Choroid plexus epithelial cell (primary cell): ENCODE measurements around the gene ZNF497.

Experiments used
- DNase-seq: peaks from one replicate; pipeline ENCODE4 v3.0.0-alpha.2; 2010; ENCODE audit warnings: low read depth
- H3K4me3 ChIP-seq: 2 replicates; pipeline ENCODE4 v1.5.1; 2011; ENCODE audit warnings: low read depth, mild to moderate bottlenecking, control low read depth, low read length, moderate library complexity
- TF ChIP-seq, protein P1 (sequence below): conservative IDR thresholded peaks from 2 replicates; pipeline ENCODE4 v1.5.1; 2011; ENCODE audit warnings: low read depth, mild to moderate bottlenecking, control low read depth, inconsistent platforms, low read length, moderate library complexity

Gene ZNF497

DNA sequence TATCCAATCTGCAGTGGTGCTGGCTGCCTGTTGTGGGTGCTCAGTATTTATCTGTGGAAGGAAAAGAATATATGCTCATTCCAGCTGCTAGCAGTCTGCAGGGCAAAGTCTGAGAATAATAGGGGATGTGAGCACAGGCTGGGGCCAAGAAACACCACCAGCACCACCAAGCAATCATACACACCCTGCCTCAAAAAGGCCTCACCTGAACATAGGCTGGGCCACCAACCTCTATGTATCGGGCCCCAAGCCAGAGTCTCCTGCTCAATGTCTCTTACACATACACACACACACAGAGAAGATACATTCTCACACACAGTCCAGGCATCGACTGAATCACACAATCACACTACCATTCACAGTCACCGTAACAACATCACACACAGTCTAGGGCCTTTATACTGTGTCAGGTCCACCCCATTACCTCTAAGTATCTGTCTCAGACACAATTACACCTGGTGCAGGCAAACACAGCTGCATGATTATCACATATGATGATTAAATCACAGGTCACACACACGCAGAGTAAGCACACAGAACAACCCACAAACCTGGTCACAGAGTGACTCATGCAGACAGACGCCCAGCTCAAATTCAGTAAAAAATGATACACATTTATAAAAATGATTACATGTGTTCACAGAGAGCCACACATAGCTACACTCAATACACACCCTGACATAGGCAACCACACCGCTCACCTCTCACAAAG, 37.1 kb downstream of the ZNF497 start:
- TF ChIP-seq, protein P1, sequence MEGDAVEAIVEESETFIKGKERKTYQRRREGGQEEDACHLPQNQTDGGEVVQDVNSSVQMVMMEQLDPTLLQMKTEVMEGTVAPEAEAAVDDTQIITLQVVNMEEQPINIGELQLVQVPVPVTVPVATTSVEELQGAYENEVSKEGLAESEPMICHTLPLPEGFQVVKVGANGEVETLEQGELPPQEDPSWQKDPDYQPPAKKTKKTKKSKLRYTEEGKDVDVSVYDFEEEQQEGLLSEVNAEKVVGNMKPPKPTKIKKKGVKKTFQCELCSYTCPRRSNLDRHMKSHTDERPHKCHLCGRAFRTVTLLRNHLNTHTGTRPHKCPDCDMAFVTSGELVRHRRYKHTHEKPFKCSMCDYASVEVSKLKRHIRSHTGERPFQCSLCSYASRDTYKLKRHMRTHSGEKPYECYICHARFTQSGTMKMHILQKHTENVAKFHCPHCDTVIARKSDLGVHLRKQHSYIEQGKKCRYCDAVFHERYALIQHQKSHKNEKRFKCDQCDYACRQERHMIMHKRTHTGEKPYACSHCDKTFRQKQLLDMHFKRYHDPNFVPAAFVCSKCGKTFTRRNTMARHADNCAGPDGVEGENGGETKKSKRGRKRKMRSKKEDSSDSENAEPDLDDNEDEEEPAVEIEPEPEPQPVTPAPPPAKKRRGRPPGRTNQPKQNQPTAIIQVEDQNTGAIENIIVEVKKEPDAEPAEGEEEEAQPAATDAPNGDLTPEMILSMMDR = no peak
- peak overlapping the region; percentile 98 for H3K4me3 ChIP-seq
- DNase-seq = peak; percentile 25

DNA sequence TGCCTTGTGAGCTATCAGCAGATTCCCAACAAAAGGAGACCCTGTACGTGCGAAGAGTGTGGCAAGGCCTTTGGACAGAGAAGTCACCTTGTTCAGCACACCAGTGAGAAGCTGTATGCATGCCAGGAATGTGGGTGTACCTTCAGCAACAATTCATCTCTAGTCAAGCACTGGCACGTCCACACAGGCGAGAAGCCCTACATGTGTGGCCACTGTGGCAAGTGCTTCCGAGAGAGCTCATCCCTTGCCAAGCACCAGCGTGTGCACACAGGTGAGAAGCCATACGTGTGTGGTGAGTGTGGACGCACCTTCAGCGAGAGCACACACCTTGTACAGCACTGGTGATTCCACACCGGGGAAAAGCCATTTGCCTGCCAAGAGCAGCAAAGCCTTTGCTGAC, 43.3 kb downstream of the ZNF497 start:
- no peak overlapping the region for H3K4me3 ChIP-seq
- no peak for DNase-seq
- TF ChIP-seq, protein P1 = no peak

DNA sequence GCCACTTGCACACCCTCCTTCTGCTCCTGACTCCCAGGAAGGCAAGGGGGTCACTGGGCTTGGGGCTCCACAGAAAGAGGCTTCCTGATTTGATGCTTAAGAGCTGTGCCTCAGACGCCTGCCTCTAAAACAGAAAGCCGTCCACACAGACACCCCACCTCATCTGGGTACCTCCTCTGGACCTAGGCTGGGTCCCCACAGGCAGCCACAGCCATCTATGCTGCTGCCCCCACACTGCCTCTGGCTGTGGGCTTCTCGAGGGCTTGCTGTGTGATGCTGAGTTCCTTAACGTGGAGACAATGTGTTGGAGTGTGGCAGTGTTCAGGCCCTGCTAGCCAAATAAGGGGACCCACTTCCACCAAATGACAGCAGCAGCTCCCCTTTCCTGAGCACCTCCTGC, 44.3 kb downstream of the ZNF497 start:
- DNase-seq = no peak
- TF ChIP-seq, protein P1 = no peak
- no peak overlapping the region for H3K4me3 ChIP-seq

DNA sequence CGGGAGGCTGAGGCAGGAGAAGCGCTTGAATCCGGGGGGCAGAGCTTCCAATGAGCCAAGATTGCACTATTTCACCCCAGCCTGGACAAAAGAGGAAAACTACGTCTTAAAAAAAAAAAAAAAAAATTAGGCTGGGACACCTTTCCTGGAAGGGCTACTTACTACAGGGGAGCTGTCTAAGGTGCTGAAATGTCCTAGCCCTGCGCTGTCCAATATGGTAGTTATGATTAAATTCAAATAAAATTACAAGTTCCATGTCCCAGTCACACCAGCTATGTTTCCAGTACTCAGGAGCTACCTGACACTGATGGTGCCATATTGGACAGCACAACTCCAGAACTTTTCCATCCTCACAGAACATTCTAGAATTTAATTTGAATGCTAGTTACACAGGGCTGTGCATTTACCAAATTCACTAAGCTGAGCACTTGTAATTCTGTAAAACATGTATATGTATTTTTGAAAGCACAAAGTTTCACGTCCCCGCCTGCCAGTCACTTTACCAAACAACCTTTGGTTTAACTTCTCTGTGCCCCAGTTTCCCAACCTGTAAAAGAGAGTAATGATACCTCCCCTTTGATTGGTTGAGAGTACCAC, 45.0 kb downstream of the ZNF497 start:
- TF ChIP-seq, protein P1 = no peak
- H3K4me3 ChIP-seq = no peak overlapping the region
- peak; percentile 63 for DNase-seq

DNA sequence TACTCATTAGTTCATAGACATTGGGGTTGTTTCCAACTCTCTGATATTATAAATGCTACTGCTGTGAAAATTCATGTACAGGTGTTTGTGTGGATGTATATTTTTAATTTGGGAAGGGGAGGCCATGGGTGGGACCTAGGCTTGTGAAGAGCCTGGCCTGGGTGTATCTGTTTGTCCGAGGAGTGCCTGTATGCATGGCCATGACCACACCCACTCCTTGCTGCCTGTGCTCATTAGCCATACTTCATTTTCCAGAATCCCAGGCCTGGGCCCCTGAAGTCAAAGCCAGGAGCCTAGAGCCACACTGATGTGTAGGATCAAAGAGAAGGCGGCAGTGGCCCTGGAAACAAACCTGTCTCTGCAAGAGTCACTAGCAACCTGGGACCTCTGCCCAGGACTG, 47.0 kb downstream of the ZNF497 start:
- DNase-seq = no peak
- TF ChIP-seq, protein P1 = no peak
- no peak overlapping the region for H3K4me3 ChIP-seq

- DNase-seq = no peak
- no peak overlapping the region for H3K4me3 ChIP-seq
- TF ChIP-seq, protein P1 = no peak
These were observed 51.1 kb downstream of the ZNF497 start for GRCh38 chr19:58311345-58311865.
